ENCODE data around the gene ADRM1.

The ADRM1 gene

DNA sequence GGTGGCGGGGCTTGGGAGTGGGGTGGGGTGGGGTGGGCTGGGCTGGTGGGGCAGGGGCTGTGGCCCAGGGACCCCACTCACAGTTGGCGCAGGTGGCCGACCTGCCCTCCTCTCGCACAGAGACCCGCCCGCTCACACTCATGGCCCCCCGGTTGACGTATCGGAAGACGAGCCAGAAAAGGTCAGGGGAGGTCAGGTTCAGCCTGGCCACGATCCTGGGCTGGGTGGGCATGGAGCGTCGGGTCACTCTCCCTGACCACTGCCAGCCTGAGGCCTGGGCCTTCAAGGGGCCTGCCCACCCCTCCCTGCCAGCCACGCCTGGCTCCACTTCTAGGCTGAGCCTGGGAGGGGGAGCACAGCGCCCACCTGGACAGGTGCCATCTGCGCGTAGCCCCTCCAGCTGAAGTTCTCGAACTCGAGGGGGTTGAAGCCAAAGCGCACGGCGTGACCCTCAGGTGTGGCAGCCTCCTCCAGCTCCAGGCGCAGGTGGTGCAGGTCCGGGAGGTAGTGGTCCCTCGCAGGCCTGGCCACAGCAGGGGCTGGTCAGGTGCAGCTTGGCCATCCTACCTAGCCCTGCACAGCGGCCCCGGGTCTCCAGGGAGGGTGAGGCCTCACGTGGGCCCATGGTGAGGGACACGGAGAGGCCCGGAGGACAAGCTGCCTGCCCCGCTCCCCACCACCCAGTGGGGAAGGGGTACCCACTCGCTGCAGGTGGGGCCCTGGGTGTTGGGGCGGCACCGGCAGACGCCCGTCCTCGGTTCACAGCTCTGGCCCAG is 31.2 kb downstream of the ADRM1 start:
- DNase-seq (ENCODE audit: low read depth, low spot score) = no peak
- no peak overlapping the region for H3K27ac ChIP-seq

- no peak for DNase-seq (ENCODE audit: low read depth, low spot score)
- no peak overlapping the region for H3K27ac ChIP-seq
Observed at GRCh38 chr20:62334881-62335280, 32.1 kb downstream of the ADRM1 start.

GRCh38 chr20:62335532-62335931 is 32.7 kb downstream of the ADRM1 start:
- H3K27ac ChIP-seq = no peak overlapping the region
- DNase-seq (ENCODE audit: low read depth, low spot score) = no peak

- no peak overlapping the region for H3K27ac ChIP-seq
- DNase-seq (ENCODE audit: low read depth, low spot score) = no peak
Observed at GRCh38 chr20:62336329-62336728, 33.5 kb downstream of the ADRM1 start.

- DNase-seq (ENCODE audit: low read depth, low spot score) = no peak
- no peak overlapping the region for H3K27ac ChIP-seq
Observed at GRCh38 chr20:62336775-62337557, 34.2 kb downstream of the ADRM1 start.

- DNase-seq (ENCODE audit: low read depth, low spot score) = no peak
- no peak overlapping the region for H3K27ac ChIP-seq
Observed at GRCh38 chr20:62337558-62338293, 34.9 kb downstream of the ADRM1 start.

- H3K27ac ChIP-seq = no peak overlapping the region
- no peak for DNase-seq (ENCODE audit: low read depth, low spot score)
Observed at GRCh38 chr20:62338294-62338620, 35.5 kb downstream of the ADRM1 start.

- H3K27ac ChIP-seq = no peak overlapping the region
- DNase-seq (ENCODE audit: low read depth, low spot score) = no peak
Observed at GRCh38 chr20:62339647-62340062, 36.9 kb downstream of the ADRM1 start.

DNA sequence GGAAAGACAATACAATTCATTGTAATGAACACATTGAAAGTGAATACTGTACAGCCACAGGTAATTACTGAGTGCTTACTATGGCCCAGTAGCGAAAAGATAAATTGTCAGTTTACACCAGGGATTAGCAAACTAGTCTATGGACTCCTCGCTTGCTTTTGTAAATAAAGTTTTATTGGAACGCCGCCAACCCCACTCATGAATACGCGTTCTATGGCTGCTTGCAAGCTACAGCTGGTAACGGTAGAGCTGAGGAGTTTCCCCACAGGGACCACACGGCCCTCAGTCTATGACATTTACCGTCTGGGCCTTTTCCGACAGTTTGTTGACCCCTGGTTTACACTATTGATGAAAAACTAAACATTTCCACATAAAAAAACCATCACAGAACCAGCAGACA is 40.1 kb downstream of the ADRM1 start:
- no peak overlapping the region for H3K27ac ChIP-seq
- no peak for DNase-seq (ENCODE audit: low read depth, low spot score)

DNA sequence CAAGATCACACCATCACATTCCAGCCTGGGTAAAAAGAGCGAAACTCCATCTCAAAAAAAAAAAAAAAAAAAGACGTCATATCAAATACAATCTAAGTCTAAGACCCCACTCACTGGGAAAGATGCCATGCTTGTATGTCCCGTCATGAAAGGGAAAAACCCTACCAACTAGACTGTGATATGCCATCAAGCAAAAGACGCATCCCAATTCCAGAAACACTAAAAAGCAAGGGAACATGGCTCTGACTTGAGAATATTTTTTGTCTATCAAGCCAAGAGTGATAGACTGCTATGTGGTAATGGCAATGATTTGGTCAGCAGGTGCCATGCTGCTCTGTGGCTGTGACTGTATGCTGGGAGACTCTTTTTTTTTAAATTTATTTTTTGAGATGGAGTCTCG is 41.3 kb downstream of the ADRM1 start:
- DNase-seq (ENCODE audit: low read depth, low spot score) = no peak
- H3K27ac ChIP-seq = no peak overlapping the region

- no peak for DNase-seq (ENCODE audit: low read depth, low spot score)
- no peak overlapping the region for H3K27ac ChIP-seq
Observed at GRCh38 chr20:62344782-62345181, 42.0 kb downstream of the ADRM1 start.

GRCh38 chr20:62345681-62346370 is 43.0 kb downstream of the ADRM1 start:
- DNase-seq (ENCODE audit: low read depth, low spot score) = no peak
- H3K27ac ChIP-seq = no peak overlapping the region

DNA sequence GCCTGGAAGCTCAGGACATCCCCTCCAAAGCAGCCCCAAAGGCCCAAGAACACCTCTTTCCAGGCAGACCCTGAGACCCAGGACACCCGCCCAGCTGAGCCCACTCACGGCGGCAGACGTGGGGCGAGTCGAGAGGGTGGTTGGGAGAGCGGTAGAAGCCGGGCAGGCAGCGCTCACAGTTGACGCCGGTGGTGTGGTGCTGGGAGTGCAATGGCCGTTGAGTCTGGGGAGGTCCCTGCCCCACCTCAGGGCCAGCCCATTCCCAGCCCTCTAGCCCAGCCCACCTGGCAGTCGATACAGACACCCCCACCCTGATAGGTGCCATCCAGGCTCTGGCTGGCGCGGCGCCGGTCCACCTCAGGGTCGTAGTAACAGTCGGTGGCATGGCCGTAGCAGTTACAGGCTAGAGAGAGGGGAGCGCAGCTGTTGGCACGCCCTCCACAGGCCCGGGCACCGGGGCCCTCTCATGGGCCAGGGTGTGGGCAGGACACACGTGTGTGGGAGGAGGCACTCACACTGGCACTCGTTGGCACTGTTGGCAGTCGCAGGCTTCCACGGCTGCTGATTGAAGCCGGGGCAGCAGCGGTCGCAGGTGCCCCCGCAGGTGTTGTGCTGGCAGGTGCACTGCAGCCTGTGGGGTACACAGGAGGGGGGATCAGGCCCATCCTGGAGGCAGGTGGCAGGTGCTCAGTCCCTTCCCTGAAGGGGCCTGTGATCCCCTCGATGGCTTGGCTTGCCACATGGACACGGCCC is 43.8 kb downstream of the ADRM1 start:
- H3K27ac ChIP-seq = no peak overlapping the region
- no peak for DNase-seq (ENCODE audit: low read depth, low spot score)

- no peak overlapping the region for H3K27ac ChIP-seq
- no peak for DNase-seq (ENCODE audit: low read depth, low spot score)
Observed at GRCh38 chr20:62347151-62347404, 44.3 kb downstream of the ADRM1 start.

GRCh38 chr20:62347445-62347844 is 44.6 kb downstream of the ADRM1 start:
- H3K27ac ChIP-seq = no peak overlapping the region
- DNase-seq (ENCODE audit: low read depth, low spot score) = no peak

DNA sequence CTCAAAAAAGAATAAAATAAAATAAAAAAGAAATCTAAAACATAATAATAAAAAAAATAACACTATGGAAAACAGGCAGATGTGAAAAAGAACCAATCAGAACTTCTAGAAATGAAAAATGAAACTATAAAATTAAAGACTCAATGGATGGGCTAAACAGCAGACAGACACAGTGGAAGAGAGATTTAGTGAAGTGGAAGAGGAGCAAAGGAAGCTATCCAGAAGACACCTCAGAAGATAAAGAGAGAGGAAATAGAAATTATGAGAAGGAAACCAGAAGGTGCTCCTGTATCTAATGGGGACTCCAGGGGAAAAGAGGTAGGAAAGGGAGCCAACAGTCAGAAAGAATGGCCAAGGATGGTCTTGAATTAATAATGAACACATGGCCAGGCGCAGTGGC is 45.8 kb downstream of the ADRM1 start:
- no peak overlapping the region for H3K27ac ChIP-seq
- DNase-seq (ENCODE audit: low read depth, low spot score) = no peak

- peak overlapping the region; percentile 98 for H3K27ac ChIP-seq
- no peak for DNase-seq (ENCODE audit: low read depth, low spot score)
Observed at GRCh38 chr20:62349556-62350097, 46.8 kb downstream of the ADRM1 start.

- H3K27ac ChIP-seq = peak overlapping the region; percentile 98
- DNase-seq (ENCODE audit: low read depth, low spot score) = peak; percentile 88
Observed at GRCh38 chr20:62350098-62350628, 47.4 kb downstream of the ADRM1 start.

DNA sequence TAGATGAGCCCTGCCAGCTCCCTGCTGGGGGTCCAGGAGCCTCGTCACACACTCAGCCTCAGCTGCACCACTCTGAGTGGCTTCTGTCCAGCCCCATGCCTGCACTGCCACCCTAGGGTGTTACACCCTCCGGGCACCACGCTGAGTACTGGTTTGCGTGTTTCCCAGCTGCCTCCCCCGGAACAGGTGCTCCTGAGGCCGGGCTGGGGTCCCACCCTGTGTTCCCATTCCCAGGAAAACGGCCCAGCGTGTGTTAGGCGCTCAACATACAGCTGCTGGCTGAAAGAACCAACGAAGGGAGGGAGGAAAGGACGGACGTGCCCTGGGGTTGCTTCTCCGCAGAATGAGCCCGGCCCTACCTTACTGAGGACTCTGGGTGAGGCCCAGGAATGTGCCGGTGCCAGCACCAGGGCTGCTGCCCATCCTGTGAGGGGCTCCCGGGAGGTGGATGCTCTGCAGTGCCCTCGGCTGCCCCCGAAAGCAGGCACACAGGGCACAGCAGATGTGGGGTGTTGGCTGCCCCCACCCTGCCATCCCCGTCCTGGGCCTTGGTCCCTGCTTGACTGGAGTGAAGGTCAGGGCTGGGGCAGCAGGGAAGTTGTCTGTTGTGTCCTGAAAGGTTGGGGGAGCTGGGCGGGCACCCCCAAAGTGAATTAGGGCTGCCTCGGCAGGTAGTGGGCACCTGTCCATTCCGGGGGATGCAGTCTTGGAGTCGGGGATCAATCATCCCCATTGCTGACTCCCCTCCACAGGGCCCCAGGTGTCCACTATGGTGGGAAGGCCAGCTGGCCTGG is 48.0 kb downstream of the ADRM1 start:
- H3K27ac ChIP-seq = peak overlapping the region; percentile 98
- DNase-seq (ENCODE audit: low read depth, low spot score) = no peak

Data from epithelial cell of prostate (primary cell).